ENCODE measurements around the gene GP5. TPM values are rescaled to one million over a fixed set of nuclear protein-coding genes. Genes with fewer than 3 reads are reported as not detected.

Gene GP5
- total RNA-seq, 1 experiment from 2014 or later: 0.09 TPM

DNA sequence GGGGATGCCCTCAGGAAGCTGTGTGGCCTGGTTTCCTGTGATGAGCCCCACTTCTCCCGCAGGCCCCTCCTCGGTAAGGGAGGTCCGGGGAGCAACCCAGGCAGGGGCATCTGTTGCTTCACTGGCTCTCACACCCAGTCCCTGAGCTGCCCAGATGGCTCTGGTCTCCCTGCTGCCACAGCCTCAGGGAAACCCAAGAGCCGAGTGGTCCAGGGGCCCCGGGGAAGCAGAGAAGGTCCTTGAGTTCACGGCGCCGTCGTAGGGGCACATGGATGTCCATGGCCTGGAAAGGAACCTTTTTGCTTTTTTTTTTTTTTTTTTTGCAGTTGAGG lies 16.2 kb downstream of the GP5 start (continued):
- TF ChIP-seq, protein P1, sequence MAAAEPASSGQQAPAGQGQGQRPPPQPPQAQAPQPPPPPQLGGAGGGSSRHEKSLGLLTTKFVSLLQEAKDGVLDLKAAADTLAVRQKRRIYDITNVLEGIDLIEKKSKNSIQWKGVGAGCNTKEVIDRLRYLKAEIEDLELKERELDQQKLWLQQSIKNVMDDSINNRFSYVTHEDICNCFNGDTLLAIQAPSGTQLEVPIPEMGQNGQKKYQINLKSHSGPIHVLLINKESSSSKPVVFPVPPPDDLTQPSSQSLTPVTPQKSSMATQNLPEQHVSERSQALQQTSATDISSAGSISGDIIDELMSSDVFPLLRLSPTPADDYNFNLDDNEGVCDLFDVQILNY (CRISPR knock-in tag; IDR thresholded peaks at IDR 0.05): no peak
- no peak for TF ChIP-seq ZNF219 (CRISPR knock-in tag; IDR thresholded peaks at IDR 0.05; ENCODE audit: borderline replicate concordance)
- no peak for TF ChIP-seq KAT7 (CRISPR knock-in tag; IDR thresholded peaks at IDR 0.05; ENCODE audit: borderline replicate concordance)
- TF ChIP-seq, protein P2, sequence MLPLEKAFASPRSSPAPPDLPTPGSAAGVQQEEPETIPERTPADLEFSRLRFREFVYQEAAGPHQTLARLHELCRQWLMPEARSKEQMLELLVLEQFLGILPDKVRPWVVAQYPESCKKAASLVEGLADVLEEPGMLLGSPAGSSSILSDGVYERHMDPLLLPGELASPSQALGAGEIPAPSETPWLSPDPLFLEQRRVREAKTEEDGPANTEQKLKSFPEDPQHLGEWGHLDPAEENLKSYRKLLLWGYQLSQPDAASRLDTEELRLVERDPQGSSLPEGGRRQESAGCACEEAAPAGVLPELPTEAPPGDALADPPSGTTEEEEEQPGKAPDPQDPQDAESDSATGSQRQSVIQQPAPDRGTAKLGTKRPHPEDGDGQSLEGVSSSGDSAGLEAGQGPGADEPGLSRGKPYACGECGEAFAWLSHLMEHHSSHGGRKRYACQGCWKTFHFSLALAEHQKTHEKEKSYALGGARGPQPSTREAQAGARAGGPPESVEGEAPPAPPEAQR (CRISPR knock-in tag; IDR thresholded peaks at IDR 0.05): no peak
- TF ChIP-seq, protein P3, sequence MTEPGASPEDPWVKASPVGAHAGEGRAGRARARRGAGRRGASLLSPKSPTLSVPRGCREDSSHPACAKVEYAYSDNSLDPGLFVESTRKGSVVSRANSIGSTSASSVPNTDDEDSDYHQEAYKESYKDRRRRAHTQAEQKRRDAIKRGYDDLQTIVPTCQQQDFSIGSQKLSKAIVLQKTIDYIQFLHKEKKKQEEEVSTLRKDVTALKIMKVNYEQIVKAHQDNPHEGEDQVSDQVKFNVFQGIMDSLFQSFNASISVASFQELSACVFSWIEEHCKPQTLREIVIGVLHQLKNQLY (CRISPR knock-in tag; IDR thresholded peaks at IDR 0.05): no peak
- TF ChIP-seq, protein P4, sequence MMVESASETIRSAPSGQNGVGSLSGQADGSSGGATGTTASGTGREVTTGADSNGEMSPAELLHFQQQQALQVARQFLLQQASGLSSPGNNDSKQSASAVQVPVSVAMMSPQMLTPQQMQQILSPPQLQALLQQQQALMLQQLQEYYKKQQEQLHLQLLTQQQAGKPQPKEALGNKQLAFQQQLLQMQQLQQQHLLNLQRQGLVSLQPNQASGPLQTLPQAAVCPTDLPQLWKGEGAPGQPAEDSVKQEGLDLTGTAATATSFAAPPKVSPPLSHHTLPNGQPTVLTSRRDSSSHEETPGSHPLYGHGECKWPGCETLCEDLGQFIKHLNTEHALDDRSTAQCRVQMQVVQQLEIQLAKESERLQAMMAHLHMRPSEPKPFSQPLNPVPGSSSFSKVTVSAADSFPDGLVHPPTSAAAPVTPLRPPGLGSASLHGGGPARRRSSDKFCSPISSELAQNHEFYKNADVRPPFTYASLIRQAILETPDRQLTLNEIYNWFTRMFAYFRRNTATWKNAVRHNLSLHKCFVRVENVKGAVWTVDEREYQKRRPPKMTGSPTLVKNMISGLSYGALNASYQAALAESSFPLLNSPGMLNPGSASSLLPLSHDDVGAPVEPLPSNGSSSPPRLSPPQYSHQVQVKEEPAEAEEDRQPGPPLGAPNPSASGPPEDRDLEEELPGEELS (CRISPR knock-in tag; IDR thresholded peaks at IDR 0.05): no peak
- no peak for TF ChIP-seq ZNF423 (CRISPR knock-in tag; IDR thresholded peaks at IDR 0.05)

DNA sequence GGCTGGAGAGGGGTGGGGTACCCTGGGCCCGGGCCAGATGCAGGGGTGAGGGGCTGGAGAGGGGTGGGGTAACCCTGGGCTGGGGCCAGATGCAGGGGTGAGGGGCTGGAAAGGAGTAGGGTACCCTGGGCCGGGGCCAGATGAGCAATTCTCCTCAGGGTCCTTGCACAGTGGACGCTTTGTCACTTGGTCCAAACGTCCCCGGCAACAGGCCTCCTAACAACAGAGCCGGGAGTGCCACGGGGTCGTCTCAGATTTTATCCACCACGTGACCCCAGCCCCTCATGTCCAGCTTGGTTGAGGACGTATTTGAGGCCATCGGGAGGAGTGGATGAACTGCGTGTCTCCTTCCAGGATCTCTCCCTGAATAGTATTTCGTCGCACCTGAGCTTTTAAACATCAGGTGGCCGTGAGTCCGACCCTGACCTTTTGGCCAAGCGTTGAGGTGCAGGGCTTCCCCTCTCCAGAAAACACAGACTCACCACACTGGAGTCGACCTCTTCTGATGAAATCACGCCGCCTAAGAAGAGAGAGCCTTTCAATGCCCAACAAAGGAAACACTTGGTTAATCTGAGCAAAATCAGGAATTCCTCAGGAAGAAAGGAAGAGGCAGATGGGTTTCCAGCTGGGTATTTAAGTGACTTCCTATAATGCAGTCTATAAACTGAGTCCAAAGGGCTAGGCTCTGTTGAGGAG lies 16.7 kb downstream of the GP5 start:
- H3K36me3 Mint-ChIP-seq: no peaks in the 10 kb centered on the region
- ATAC-seq (peak; percentile 34), DNase-seq (ENCODE audit: low spot score) (no peak)
- H3K4me1 Mint-ChIP-seq: peaks cover 43% of the 10 kb centered on the region
- no peaks in the 10 kb centered on the region; the same call in 1 of the 2 replicates for H3K27me3 Mint-ChIP-seq (ENCODE audit: low read depth)
- no peaks in the 10 kb centered on the region for H3K9me3 Mint-ChIP-seq
- 0 out of 2 replicates have a peak overlapping the region, but pooled peaks have one; percentile 4 for H3K27ac Mint-ChIP-seq
- CTCF ChIA-PET: interaction anchor here (0.9 to 2.7 kb wide), 3 partner anchors 38 to 90 kb away, joined by 3 to 9 read pairs (median 3); no protein-coding TSS in a partner anchor
- POLR2A ChIA-PET: interaction anchor here (1.1 kb wide), 1 partner anchor 10 kb away, joined by 3 read pairs; no protein-coding TSS in a partner anchor
- H3K4me3 Mint-ChIP-seq: no peak overlapping the region
- TF ChIP-seq NR2C2 (CRISPR knock-in tag; IDR thresholded peaks at IDR 0.05): no peak
- TF ChIP-seq ZNF416 (CRISPR knock-in tag; IDR thresholded peaks at IDR 0.05): no peak
- TF ChIP-seq, protein P5, sequence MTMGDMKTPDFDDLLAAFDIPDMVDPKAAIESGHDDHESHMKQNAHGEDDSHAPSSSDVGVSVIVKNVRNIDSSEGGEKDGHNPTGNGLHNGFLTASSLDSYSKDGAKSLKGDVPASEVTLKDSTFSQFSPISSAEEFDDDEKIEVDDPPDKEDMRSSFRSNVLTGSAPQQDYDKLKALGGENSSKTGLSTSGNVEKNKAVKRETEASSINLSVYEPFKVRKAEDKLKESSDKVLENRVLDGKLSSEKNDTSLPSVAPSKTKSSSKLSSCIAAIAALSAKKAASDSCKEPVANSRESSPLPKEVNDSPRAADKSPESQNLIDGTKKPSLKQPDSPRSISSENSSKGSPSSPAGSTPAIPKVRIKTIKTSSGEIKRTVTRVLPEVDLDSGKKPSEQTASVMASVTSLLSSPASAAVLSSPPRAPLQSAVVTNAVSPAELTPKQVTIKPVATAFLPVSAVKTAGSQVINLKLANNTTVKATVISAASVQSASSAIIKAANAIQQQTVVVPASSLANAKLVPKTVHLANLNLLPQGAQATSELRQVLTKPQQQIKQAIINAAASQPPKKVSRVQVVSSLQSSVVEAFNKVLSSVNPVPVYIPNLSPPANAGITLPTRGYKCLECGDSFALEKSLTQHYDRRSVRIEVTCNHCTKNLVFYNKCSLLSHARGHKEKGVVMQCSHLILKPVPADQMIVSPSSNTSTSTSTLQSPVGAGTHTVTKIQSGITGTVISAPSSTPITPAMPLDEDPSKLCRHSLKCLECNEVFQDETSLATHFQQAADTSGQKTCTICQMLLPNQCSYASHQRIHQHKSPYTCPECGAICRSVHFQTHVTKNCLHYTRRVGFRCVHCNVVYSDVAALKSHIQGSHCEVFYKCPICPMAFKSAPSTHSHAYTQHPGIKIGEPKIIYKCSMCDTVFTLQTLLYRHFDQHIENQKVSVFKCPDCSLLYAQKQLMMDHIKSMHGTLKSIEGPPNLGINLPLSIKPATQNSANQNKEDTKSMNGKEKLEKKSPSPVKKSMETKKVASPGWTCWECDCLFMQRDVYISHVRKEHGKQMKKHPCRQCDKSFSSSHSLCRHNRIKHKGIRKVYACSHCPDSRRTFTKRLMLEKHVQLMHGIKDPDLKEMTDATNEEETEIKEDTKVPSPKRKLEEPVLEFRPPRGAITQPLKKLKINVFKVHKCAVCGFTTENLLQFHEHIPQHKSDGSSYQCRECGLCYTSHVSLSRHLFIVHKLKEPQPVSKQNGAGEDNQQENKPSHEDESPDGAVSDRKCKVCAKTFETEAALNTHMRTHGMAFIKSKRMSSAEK (CRISPR knock-in tag; IDR thresholded peaks at IDR 0.05; ENCODE audit: borderline replicate concordance): no peak
- TF ChIP-seq, protein P6, sequence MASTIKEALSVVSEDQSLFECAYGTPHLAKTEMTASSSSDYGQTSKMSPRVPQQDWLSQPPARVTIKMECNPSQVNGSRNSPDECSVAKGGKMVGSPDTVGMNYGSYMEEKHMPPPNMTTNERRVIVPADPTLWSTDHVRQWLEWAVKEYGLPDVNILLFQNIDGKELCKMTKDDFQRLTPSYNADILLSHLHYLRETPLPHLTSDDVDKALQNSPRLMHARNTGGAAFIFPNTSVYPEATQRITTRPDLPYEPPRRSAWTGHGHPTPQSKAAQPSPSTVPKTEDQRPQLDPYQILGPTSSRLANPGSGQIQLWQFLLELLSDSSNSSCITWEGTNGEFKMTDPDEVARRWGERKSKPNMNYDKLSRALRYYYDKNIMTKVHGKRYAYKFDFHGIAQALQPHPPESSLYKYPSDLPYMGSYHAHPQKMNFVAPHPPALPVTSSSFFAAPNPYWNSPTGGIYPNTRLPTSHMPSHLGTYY (CRISPR knock-in tag; IDR thresholded peaks at IDR 0.05): no peak
- no peak for TF ChIP-seq NFYB (CRISPR knock-in tag; conservative IDR thresholded peaks at IDR 0.05; ENCODE audit: low read depth)
- no peak for TF ChIP-seq IRF2 (CRISPR knock-in tag; IDR thresholded peaks at IDR 0.05; ENCODE audit: borderline replicate concordance, low read depth)
- TF ChIP-seq ESRRA (CRISPR knock-in tag; IDR thresholded peaks at IDR 0.05; ENCODE audit: borderline replicate concordance): no peak
- TF ChIP-seq GTF2I (CRISPR knock-in tag; conservative IDR thresholded peaks at IDR 0.05): no peak
- TF ChIP-seq, protein P7, sequence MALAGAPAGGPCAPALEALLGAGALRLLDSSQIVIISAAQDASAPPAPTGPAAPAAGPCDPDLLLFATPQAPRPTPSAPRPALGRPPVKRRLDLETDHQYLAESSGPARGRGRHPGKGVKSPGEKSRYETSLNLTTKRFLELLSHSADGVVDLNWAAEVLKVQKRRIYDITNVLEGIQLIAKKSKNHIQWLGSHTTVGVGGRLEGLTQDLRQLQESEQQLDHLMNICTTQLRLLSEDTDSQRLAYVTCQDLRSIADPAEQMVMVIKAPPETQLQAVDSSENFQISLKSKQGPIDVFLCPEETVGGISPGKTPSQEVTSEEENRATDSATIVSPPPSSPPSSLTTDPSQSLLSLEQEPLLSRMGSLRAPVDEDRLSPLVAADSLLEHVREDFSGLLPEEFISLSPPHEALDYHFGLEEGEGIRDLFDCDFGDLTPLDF (CRISPR knock-in tag; IDR thresholded peaks at IDR 0.05): no peak
- TF ChIP-seq, protein P8, sequence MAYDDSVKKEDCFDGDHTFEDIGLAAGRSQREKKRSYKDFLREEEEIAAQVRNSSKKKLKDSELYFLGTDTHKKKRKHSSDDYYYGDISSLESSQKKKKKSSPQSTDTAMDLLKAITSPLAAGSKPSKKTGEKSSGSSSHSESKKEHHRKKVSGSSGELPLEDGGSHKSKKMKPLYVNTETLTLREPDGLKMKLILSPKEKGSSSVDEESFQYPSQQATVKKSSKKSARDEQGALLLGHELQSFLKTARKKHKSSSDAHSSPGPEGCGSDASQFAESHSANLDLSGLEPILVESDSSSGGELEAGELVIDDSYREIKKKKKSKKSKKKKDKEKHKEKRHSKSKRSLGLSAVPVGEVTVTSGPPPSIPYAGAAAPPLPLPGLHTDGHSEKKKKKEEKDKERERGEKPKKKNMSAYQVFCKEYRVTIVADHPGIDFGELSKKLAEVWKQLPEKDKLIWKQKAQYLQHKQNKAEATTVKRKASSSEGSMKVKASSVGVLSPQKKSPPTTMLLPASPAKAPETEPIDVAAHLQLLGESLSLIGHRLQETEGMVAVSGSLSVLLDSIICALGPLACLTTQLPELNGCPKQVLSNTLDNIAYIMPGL (CRISPR knock-in tag; IDR thresholded peaks at IDR 0.05): no peak
- TF ChIP-seq, protein P9, sequence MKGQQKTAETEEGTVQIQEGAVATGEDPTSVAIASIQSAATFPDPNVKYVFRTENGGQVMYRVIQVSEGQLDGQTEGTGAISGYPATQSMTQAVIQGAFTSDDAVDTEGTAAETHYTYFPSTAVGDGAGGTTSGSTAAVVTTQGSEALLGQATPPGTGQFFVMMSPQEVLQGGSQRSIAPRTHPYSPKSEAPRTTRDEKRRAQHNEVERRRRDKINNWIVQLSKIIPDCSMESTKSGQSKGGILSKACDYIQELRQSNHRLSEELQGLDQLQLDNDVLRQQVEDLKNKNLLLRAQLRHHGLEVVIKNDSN (CRISPR knock-in tag; IDR thresholded peaks at IDR 0.05): no peak
- no peak for TF ChIP-seq ZNF263 (CRISPR knock-in tag; IDR thresholded peaks at IDR 0.05; ENCODE audit: low read depth)
- TF ChIP-seq HMGA2 (CRISPR knock-in tag; IDR thresholded peaks at IDR 0.05): no peak
- TF ChIP-seq RORB (CRISPR knock-in tag; IDR thresholded peaks at IDR 0.05): no peak

All from WTC11 (cell line).